ENCODE data around the gene ARHGDIA. TPM values are rescaled to one million over a fixed set of nuclear protein-coding genes. Genes with fewer than 3 reads are reported as not detected.

The ARHGDIA gene
- total RNA-seq, 1 donor from 2014 or later, result 443 TPM

DNA sequence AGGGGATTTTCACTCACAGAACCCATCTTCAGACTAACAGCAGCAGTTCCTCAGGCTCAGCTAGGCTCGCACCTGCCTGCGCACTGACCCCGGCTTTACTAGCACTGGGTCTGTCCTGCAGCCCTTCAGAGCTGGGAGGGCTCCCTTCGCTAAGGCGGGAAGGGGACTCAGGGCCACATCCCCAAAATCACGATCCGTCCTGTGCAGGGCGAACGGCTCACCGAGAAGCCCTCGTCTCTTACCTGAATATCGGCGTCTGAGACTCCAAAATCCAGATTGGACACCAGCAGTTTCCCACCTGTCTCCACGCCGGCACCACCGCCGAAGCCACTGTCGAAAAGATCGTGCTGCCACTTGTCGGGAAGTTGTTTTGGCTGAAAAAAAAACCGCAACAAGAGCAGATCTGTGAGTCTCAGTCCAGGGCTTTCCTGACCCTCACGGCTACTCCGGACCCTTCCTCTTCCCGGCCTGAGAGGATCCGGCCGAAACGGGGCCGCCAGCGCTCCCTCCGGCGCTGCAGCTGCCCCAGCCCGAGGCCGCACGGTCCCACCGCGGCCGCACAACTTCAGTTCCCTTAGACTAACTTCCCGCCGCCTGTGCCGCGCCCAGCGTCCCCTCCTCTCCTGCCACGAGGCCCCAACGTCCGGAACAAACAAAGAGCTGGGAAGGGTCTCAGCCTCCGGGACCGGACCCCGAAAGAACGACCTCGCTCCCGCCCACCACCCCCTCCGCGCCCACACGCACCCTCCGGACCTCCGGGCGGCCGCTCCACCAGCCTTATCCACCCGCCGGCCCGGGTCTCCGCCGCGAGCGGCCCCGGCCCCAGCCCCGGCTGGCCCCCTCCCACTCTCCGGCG is 19.5 kb upstream of the ARHGDIA start:
- Mint-ChIP-seq H3K4me3 (ENCODE audit: unreplicated experiment) (peak overlapping the region; percentile 95), H3K4me1 (ENCODE audit: unreplicated experiment) (peaks cover 9% of the 10 kb centered on the region), H3K27me3 (ENCODE audit: unreplicated experiment) (peaks cover 12% of the 10 kb centered on the region), H3K36me3 (ENCODE audit: low read depth, unreplicated experiment) (peaks cover 29% of the 10 kb centered on the region), H3K27ac (ENCODE audit: unreplicated experiment) (peak overlapping the region; percentile 88), H3K9me3 (ENCODE audit: unreplicated experiment) (no peaks in the 10 kb centered on the region)
- peak; percentile 45 for DNase-seq (ENCODE audit: low spot score)
- TF ChIP-seq, protein P1, sequence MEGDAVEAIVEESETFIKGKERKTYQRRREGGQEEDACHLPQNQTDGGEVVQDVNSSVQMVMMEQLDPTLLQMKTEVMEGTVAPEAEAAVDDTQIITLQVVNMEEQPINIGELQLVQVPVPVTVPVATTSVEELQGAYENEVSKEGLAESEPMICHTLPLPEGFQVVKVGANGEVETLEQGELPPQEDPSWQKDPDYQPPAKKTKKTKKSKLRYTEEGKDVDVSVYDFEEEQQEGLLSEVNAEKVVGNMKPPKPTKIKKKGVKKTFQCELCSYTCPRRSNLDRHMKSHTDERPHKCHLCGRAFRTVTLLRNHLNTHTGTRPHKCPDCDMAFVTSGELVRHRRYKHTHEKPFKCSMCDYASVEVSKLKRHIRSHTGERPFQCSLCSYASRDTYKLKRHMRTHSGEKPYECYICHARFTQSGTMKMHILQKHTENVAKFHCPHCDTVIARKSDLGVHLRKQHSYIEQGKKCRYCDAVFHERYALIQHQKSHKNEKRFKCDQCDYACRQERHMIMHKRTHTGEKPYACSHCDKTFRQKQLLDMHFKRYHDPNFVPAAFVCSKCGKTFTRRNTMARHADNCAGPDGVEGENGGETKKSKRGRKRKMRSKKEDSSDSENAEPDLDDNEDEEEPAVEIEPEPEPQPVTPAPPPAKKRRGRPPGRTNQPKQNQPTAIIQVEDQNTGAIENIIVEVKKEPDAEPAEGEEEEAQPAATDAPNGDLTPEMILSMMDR (IDR thresholded peaks at IDR 0.05; ENCODE audit: unreplicated experiment), result no peak

DNA sequence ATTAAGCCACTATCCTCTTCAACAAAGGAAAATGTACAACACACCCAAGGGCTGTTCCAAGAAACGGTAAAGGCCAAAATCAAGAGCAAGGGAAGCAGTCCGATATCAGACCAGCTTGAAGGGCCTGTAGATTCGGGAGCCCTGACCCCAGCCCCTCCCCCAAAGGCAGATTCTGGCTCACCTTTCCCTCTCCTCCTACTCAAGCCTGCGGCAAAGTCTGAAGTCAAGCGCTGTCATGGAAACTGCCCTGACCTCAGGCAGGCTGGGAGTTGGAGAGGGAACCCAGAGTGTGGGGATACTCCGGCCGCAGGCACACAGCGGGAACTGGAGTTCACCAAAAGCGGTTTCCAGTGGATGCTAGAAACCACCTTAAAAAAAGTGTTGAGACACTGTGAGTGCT is 18.5 kb upstream of the ARHGDIA start:
- Mint-ChIP-seq H3K9me3 (ENCODE audit: unreplicated experiment) (no peaks in the 10 kb centered on the region), H3K27ac (ENCODE audit: unreplicated experiment) (peak overlapping the region; percentile 76), H3K4me3 (ENCODE audit: unreplicated experiment) (peak overlapping the region; percentile 85), H3K36me3 (ENCODE audit: low read depth, unreplicated experiment) (peaks cover 33% of the 10 kb centered on the region), H3K27me3 (ENCODE audit: unreplicated experiment) (peaks cover 14% of the 10 kb centered on the region), H3K4me1 (ENCODE audit: unreplicated experiment) (peaks cover 11% of the 10 kb centered on the region)
- TF ChIP-seq, protein P1 (IDR thresholded peaks at IDR 0.05; ENCODE audit: unreplicated experiment), result no peak
- no peak for DNase-seq (ENCODE audit: low spot score)

DNA sequence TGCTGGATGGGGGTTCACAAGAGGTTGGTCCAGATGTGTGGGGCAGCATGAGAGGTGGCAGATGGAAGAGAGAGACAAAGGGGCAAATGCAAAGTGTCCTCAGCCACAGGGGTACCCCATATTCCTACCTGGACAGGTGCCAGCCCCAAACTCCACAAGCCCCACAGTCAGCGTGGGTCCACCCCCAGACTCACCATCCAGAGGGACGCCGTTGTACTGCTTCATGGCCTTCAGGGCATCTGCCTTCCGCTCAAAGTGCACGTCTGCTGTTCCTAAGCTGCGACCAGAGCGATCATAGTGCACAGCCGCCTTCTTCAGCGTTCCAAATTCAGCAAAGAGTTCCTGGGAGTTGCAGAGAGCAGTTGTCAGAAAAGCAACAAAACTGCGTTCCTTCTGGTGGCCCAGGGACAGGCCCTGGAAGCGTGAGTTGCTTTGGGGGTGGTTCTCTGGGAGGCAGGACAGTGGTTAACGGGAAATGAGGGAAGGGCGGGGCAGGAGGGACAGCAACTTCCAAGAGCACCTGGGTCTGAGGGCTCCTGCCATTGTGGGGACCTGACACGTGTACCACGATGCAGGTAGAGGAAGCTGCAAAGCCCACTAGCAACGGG is 18.0 kb upstream of the ARHGDIA start:
- Mint-ChIP-seq H3K4me3 (ENCODE audit: unreplicated experiment) (peak overlapping the region; percentile 85), H3K9me3 (ENCODE audit: unreplicated experiment) (no peaks in the 10 kb centered on the region), H3K27ac (ENCODE audit: unreplicated experiment) (peak overlapping the region; percentile 76), H3K27me3 (ENCODE audit: unreplicated experiment) (peaks cover 14% of the 10 kb centered on the region), H3K4me1 (ENCODE audit: unreplicated experiment) (peaks cover 11% of the 10 kb centered on the region), H3K36me3 (ENCODE audit: low read depth, unreplicated experiment) (peaks cover 38% of the 10 kb centered on the region)
- TF ChIP-seq, protein P1 (IDR thresholded peaks at IDR 0.05; ENCODE audit: unreplicated experiment), result no peak
- no peak for DNase-seq (ENCODE audit: low spot score)

DNA sequence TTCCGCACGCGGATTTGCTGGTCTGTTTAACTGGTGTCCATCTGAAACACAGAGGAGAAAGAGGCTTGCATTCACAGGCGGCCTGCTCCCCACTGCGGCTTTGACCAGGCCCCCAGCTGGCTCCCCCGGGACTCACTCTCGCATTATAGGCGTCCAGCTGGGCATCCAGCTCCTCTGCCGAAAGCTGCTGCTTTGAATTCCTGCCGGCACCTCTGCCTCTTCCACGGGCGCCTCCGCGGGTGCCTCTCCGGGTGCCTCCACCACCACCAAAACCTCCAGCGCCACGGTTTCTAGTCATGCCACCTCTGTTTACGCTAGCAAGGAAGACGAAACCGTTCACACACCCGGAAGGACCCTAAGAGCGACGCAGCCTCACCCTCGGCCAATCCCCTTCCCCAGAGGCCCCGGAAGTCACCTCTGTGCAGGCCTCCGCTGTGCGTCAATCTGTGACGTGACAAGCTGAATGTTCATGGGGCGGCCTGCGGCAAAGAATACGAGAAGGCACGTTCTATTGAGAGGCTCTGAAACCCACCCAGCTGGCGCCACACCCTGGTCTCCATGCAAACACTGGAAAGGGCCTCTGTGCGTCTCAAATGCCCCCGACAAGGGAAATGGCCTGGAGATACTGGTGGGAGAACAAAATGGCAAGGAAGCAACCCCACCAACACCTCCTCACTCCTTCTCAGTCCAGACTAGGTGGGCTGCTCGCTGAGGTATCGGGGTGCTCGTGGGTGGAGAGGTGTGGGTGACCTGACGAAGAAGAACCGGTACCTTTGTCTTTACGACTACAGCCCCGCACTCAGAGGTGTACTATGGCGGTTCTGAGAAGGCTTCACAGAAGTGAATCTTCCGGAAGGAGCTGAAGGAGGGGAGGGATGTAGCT is 17.2 kb upstream of the ARHGDIA start:
- no peaks in the 10 kb centered on the region for H3K9me3 Mint-ChIP-seq (ENCODE audit: unreplicated experiment)
- peak overlapping the region; percentile 81 for H3K4me3 Mint-ChIP-seq (ENCODE audit: unreplicated experiment)
- H3K36me3 Mint-ChIP-seq (ENCODE audit: low read depth, unreplicated experiment), result peaks cover 40% of the 10 kb centered on the region
- TF ChIP-seq, protein P1 (IDR thresholded peaks at IDR 0.05; ENCODE audit: unreplicated experiment), result no peak
- no peak for DNase-seq (ENCODE audit: low spot score)
- H3K27me3 Mint-ChIP-seq (ENCODE audit: unreplicated experiment), result peaks cover 14% of the 10 kb centered on the region
- H3K4me1 Mint-ChIP-seq (ENCODE audit: unreplicated experiment), result peaks cover 11% of the 10 kb centered on the region
- no peak overlapping the region for H3K27ac Mint-ChIP-seq (ENCODE audit: unreplicated experiment)

Data from endothelial cell (in vitro differentiated cells).